ENCODE measurements around the gene MIGA2. TPM values are rescaled to one million over a fixed set of nuclear protein-coding genes. Genes with fewer than 3 reads are reported as not detected.

The MIGA2 gene
- total and polyA plus RNA-seq, 4 donors: 8.0 to 42.6 (median 16.9) TPM

DNA sequence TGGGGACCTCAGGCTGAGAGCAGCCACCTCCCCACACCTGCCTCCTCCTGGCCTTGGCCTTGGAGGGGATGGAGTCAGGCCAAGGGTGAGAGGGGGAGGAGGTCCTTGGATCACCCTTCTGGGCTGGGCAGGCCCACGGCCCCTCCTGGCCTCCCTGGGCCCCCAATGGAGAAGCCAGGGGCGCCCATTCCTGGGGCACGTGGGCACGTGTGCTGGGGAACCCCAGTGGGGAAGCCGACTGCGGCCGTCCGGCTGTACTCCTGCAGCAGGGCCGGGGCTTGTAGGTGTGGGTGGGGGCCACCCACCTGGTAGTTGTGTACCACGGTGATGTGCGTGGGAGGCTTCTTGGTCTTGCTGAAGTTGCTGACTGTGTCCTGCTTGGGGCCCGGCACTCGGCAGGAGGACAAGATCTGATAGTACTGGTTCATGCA lies 65.7 kb downstream of the MIGA2 start:
- Histone ChIP-seq H3K36me3 (ENCODE audit: control insufficient read depth in 4 of 4, insufficient read depth in 3 of 4, low read depth in 1 of 4, low read length in 3 of 4) (peaks cover 10 to 44% (median 22%) of the 10 kb centered on the region in 4 donors), H3K9ac (ENCODE audit: low read depth in 1 of 2, low read length in 2 of 2) (no peak overlapping the region), H3K27ac (ENCODE audit: low read depth in 1 of 2, low read length in 2 of 2) (no peak overlapping the region), H3K9me3 (ENCODE audit: control insufficient read depth in 4 of 4, low read length in 3 of 4) (no peaks in the 10 kb centered on the region), H3K4me1 (ENCODE audit: control insufficient read depth in 4 of 4, insufficient read depth in 4 of 4, low read length in 3 of 4) (no peaks in the 10 kb centered on the region), H3K27me3 (ENCODE audit: control insufficient read depth in 4 of 4, insufficient read depth in 4 of 4, low read length in 3 of 4) (no peaks in the 10 kb centered on the region), H3K4me3 (ENCODE audit: low read depth in 1 of 3, low read length in 3 of 3) (no peak overlapping the region)
- 93% methylated on average over 13 of the region's 13 CpGs for WGBS
- TF ChIP-seq RXRA (IDR thresholded peaks at IDR 0.05) (no peak), HNF4A (conservative IDR thresholded peaks at IDR 0.05) (no peak), GABPA (IDR thresholded peaks at IDR 0.05 in 1 of 2, conservative IDR thresholded peaks at IDR 0.05 in 1 of 2) (no peak), SP1 (IDR thresholded peaks at IDR 0.05) (no peak), FOXA2 (IDR thresholded peaks at IDR 0.05) (no peak), REST (IDR thresholded peaks at IDR 0.05) (no peak), HNF4G (IDR thresholded peaks at IDR 0.05) (no peak), TAF1 (conservative IDR thresholded peaks at IDR 0.05) (no peak), CTCF (IDR thresholded peaks at IDR 0.05; ENCODE audit: low read depth, low read length, missing input control) (no peak), YY1 (IDR thresholded peaks at IDR 0.05) (no peak), MAX (IDR thresholded peaks at IDR 0.05) (no peak), EGR1 (IDR thresholded peaks at IDR 0.05; ENCODE audit: low read depth in 2 of 2) (no peak), NR2F2 (IDR thresholded peaks at IDR 0.05) (no peak), FOXA1 (IDR thresholded peaks at IDR 0.05) (no peak), RAD21 (IDR thresholded peaks at IDR 0.05) (no peak), JUND (IDR thresholded peaks at IDR 0.05) (no peak)
- TF ChIP-seq, protein P1, sequence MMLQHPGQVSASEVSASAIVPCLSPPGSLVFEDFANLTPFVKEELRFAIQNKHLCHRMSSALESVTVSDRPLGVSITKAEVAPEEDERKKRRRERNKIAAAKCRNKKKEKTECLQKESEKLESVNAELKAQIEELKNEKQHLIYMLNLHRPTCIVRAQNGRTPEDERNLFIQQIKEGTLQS (IDR thresholded peaks at IDR 0.05): no peak
- TF ChIP-seq, protein P2, sequence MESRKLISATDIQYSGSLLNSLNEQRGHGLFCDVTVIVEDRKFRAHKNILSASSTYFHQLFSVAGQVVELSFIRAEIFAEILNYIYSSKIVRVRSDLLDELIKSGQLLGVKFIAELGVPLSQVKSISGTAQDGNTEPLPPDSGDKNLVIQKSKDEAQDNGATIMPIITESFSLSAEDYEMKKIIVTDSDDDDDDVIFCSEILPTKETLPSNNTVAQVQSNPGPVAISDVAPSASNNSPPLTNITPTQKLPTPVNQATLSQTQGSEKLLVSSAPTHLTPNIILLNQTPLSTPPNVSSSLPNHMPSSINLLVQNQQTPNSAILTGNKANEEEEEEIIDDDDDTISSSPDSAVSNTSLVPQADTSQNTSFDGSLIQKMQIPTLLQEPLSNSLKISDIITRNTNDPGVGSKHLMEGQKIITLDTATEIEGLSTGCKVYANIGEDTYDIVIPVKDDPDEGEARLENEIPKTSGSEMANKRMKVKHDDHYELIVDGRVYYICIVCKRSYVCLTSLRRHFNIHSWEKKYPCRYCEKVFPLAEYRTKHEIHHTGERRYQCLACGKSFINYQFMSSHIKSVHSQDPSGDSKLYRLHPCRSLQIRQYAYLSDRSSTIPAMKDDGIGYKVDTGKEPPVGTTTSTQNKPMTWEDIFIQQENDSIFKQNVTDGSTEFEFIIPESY (IDR thresholded peaks at IDR 0.05): no peak
- no peak for DNase-seq (ENCODE audit: low spot score)
